GM21526 (cell line): ENCODE measurements around the gene FANCL.
"Not testable (repeated sequence)": the region's sequence is repeated elsewhere in the genome, so short reads cannot be mapped to it uniquely, and the experiment has no call there.

Source experiments
- ATAC-seq: cut with Tn5 transposase; IDR thresholded peaks from one replicate; pipeline ENCODE4 v1.9.1; 2021; ENCODE audit warnings: moderate library complexity; ENCODE audit not compliant: unreplicated experiment, low FRiP score

The FANCL gene

GRCh38 chr2:58155160-58155778, 85.9 kb downstream of the FANCL start:
- ATAC-seq, result no peak

GRCh38 chr2:58146707-58147106, 94.4 kb downstream of the FANCL start:
- ATAC-seq, result no peak

- not testable (repeated sequence) for ATAC-seq
These were observed 95.4 kb downstream of the FANCL start for GRCh38 chr2:58145769-58146168.

DNA sequence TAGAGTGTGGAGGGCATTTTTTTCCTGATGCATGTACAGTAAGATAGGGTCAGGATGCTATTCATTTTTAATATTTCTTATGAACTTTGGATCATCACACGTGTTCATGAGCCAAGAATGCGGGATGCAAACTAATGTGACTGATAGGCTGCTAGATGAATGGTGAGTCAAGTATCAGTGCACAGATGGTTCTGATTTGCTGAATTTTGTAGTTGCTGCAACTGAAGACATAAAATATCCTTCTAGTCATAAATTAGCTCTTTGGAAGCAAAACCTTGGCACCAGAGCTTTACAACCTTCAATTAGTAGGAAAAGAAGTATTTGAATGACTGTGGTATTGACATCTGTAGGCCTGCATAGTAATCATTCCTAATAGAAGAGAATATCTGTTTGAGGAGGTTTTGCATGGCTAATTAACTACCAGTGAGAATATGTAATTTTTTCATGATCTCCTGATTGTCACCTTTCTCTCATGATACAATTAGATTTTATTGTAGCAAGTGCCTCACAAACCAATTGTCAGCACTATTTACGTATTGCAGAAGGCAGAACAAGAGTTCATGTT, 100.5 kb downstream of the FANCL start:
- ATAC-seq, result no peak

GRCh38 chr2:58138396-58139030, 102.6 kb downstream of the FANCL start:
- no peak for ATAC-seq

GRCh38 chr2:58137856-58138255, 103.3 kb downstream of the FANCL start:
- ATAC-seq, result no peak

DNA sequence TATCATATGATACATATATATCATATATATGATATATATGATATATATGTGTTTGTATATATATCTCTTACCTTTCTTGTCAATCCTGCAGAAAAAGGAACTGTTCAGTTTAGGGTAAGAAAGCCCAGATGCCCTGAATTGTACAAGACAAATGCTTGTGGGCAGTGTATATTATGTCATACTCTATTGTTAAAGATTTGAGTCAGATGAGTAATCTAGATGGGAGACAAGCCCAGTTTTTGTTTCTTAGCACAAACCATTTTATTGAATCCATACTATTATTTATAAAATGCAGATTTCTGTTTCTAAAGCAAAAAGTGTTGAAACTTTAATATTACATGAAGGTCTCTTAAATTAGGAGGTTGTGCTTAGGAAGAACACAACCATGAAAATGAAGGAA, 103.9 kb downstream of the FANCL start:
- no peak for ATAC-seq

DNA sequence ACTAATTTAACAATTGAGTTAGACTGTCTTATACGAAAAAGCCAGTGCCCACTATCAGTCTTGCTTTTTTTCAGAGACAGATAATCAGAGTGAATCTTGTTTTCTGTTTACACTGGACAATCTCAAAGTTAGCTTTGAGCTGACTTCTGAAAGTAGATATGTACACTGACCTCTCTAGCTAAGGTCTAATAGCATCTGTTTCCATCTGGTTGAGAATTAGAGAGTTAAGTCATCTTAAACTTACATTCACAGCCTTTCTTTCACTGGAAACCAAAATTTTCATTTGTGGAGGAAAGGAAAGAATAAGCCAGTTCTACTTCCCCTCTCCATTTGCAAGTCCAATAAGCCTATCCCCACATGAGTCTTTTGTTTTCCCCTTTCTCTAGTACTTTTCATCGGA, 105.3 kb downstream of the FANCL start:
- no peak for ATAC-seq

- ATAC-seq, result no peak
These were observed 107.7 kb downstream of the FANCL start for GRCh38 chr2:58133395-58133794.

DNA sequence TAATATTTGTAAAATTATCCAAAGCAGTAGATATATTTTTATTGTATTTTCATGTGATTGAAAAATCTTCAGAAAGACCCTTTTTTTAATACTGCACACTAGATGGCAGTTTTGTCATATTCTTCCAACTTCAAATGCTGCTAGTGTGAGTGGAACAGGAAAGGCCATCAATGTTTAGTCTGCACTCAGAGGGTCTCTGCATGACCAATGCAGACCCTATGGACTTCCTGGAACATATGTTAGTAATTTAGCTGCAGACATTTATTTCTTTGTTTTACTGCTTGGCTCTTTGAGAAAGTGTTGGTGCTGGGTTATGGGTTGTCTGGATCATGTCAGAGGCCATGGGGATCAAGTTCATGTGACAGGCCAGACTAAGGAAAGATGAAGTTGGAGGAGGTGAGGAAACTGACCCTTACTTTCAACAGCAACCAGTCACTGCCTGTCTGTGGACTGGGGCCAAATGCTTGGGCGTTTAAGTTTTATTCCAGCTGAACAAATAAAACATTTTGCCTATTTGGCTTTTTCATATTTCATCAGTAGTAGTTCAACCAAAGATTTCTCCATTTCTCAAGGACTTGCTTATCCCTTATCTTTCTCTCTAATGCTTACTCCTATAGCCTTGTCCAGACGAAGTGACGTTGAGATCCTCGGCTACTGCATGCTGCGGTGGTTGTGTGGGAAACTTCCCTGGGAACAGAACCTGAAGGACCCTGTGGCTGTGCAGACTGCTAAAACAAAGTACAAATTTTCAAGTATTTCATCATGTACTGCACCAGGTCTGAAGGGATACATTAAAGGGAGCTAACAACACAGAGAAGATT, 109.7 kb downstream of the FANCL start:
- no peak for ATAC-seq

GRCh38 chr2:58130238-58130637, 110.9 kb downstream of the FANCL start:
- ATAC-seq, result no peak

DNA sequence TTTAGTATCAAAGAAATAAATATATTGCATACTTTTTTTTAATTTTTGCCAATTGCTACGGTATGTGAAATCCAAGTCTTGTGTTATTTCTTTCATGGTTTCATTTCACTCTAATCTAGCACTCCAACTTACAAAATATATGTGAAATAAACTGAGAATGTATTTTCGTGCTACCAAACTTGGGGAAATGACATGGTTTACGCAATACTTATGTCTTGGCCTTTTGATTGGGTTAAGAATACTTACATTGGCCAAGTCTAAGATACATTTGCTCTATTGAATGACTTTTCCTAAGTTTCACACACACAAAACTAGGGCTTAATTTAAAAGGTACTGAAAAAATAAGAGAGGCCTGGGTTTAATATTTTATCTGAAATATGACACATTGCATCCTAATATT, 114.0 kb downstream of the FANCL start:
- ATAC-seq, result no peak

GRCh38 chr2:58122540-58122939, 118.6 kb downstream of the FANCL start:
- ATAC-seq, result no peak

DNA sequence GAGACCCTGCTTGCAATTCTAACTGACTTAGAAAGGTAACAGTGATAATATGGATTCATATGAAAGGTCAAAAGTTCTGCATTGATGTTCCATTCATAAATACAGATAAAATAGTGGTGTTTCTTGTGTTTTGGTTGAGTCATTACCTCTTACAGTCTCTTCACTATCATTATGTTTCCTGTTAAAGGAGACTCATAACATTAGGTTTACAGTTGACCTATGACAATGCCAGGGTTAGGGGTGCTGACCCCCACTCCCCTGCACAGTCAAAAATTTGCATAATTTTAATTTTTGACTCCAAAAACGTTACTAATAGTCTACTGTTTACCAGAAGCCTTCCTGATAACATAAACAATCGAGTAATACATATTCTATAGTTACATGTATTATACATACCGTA, 119.1 kb downstream of the FANCL start:
- no peak for ATAC-seq

DNA sequence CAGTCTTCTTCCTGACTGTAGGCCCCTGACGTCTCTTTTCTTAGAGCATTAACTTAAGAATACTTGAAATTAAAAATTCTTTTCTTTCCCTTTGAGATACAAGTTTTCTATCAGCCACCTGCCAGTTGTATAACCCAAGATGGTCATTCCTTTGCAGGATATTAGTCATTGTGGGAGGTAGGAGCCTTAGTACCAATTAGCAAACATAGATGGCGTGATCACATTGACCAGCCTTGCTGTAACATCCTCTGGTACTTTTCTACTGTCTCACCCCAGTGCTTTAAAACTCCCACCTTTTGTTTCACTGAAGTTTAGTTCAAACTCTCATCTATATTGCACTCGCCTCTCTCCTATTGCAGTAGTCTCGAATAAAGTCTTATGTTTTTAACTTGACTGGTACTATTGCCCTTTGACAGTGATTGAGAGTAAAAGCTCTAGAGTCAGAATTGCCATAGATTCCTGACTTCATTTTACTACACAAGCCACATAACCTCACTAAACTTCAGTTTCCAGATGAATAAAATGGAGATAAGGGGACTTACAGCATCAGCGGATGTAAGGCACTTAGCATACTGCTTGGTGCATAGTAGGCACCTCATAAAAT, 120.4 kb downstream of the FANCL start:
- no peak for ATAC-seq

DNA sequence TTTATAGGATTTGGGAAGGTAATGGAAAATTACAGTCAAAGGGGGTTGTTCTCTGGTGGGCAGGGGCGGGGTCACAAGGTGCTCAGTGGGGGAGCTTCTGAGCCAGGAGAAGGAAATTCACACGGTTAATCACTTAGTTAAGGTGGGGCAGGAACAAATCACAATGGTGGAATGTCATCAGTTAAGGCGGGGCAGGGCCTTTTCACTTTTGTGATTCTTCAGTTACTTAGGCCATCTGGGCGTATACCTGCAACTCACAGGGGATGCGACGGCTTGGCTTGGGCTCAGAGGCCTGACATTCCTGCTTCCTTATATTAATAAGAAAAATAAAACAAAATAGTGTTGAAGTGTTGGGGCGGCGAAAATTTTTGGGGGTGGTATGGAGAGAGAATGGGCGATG, 127.6 kb downstream of the FANCL start:
- not testable (repeated sequence) for ATAC-seq

GRCh38 chr2:58110765-58111164, 130.4 kb downstream of the FANCL start:
- no peak for ATAC-seq

- ATAC-seq, result no peak
These were observed 131.6 kb downstream of the FANCL start for GRCh38 chr2:58109481-58109880.
